ENCODE data around the gene GSG1L.

Gene GSG1L

GRCh38 chr16:28003923-28004322, 59.6 kb downstream of the GSG1L start:
- H3K9me3 ChIP-seq (replicated peaks in 1 of 2; ENCODE audit: control insufficient read depth in 2 of 2, insufficient read depth in 1 of 2, low read depth in 1 of 2, low read length in 2 of 2), result no peaks in the 10 kb centered on the region
- H3K23ac ChIP-seq (ENCODE audit: low read depth, low read length, poor library complexity), result no peak overlapping the region
- no peak overlapping the region for H4K8ac ChIP-seq (ENCODE audit: low read depth, low read length)
- H3K4me3 ChIP-seq (ENCODE audit: low read length in 2 of 2), result no peak overlapping the region
- peak overlapping the region; percentile 19 for H2BK120ac ChIP-seq (ENCODE audit: low read depth, low read length)
- no peak overlapping the region for H2AK5ac ChIP-seq (ENCODE audit: low read depth, low read length)
- H3K27me3 ChIP-seq (ENCODE audit: control insufficient read depth in 3 of 3, insufficient read depth in 3 of 3, low read depth in 1 of 3, low read length in 3 of 3), result no peaks in the 10 kb centered on the region
- peak overlapping the region; percentile 27 for H2BK15ac ChIP-seq (ENCODE audit: low read length)
- no CpG with 5 or more reads among the region's 9 CpGs for WGBS, 2 donors (ENCODE audit: extremely low coverage in 2 of 2, insufficient read length in 2 of 2, insufficient replicate concordance in 1 of 2)
- no peaks in the 10 kb centered on the region for H3K36me3 ChIP-seq (replicated peaks in 1 of 2; ENCODE audit: control insufficient read depth in 2 of 2, insufficient read depth in 2 of 2, low read length in 2 of 2)
- no peak overlapping the region for H4K91ac ChIP-seq (ENCODE audit: low read depth, low read length, poor library complexity)
- H3K79me1 ChIP-seq (ENCODE audit: low read depth, low read length), result no peaks in the 10 kb centered on the region
- DNase-seq (ENCODE audit: low spot score), result no peak
- H3K4ac ChIP-seq (ENCODE audit: low read length), result no peak overlapping the region
- H3K4me1 ChIP-seq (ENCODE audit: control insufficient read depth in 2 of 2, insufficient read depth in 1 of 2, low read depth in 1 of 2, low read length in 2 of 2), result no peaks in the 10 kb centered on the region
- no peak overlapping the region for H2BK5ac ChIP-seq (ENCODE audit: low read length)
- H3K9ac ChIP-seq (ENCODE audit: low read depth, low read length, poor library complexity), result no peak overlapping the region
- H2BK12ac ChIP-seq (ENCODE audit: low read length), result no peak overlapping the region
- H3K4me2 ChIP-seq (ENCODE audit: insufficient read depth, low read length, poor library complexity, severe bottlenecking), result no peak overlapping the region
- H3K14ac ChIP-seq (ENCODE audit: low read length), result peak overlapping the region; percentile 31
- peak overlapping the region; percentile 53 for H3K18ac ChIP-seq (ENCODE audit: low read length)
- peak overlapping the region; percentile 56 for H2AFZ ChIP-seq (ENCODE audit: low read length)
- H3K27ac ChIP-seq (replicated peaks; ENCODE audit: low read length), result no peak overlapping the region

GRCh38 chr16:28003021-28003865, 60.3 kb downstream of the GSG1L start:
- Histone ChIP-seq H3K9ac (ENCODE audit: low read depth, low read length, poor library complexity) (no peak overlapping the region), H3K36me3 (replicated peaks in 1 of 2; ENCODE audit: control insufficient read depth in 2 of 2, insufficient read depth in 2 of 2, low read length in 2 of 2) (no peaks in the 10 kb centered on the region), H3K23ac (ENCODE audit: low read depth, low read length, poor library complexity) (no peak overlapping the region), H2BK15ac (ENCODE audit: low read length) (no peak overlapping the region), H4K8ac (ENCODE audit: low read depth, low read length) (no peak overlapping the region), H3K14ac (ENCODE audit: low read length) (no peak overlapping the region), H3K4me1 (ENCODE audit: control insufficient read depth in 2 of 2, insufficient read depth in 1 of 2, low read depth in 1 of 2, low read length in 2 of 2) (no peaks in the 10 kb centered on the region), H2AFZ (ENCODE audit: low read length) (peak overlapping the region; percentile 56), H3K18ac (ENCODE audit: low read length) (no peak overlapping the region), H3K27me3 (ENCODE audit: control insufficient read depth in 3 of 3, insufficient read depth in 3 of 3, low read depth in 1 of 3, low read length in 3 of 3) (no peaks in the 10 kb centered on the region), H3K4me2 (ENCODE audit: insufficient read depth, low read length, poor library complexity, severe bottlenecking) (no peak overlapping the region), H2BK5ac (ENCODE audit: low read length) (no peak overlapping the region), H3K4ac (ENCODE audit: low read length) (no peak overlapping the region), H2AK5ac (ENCODE audit: low read depth, low read length) (no peak overlapping the region), H4K91ac (ENCODE audit: low read depth, low read length, poor library complexity) (no peak overlapping the region), H3K9me3 (replicated peaks in 1 of 2; ENCODE audit: control insufficient read depth in 2 of 2, insufficient read depth in 1 of 2, low read depth in 1 of 2, low read length in 2 of 2) (no peaks in the 10 kb centered on the region), H2BK120ac (ENCODE audit: low read depth, low read length) (no peak overlapping the region), H3K27ac (replicated peaks; ENCODE audit: low read length) (no peak overlapping the region), H2BK12ac (ENCODE audit: low read length) (no peak overlapping the region), H3K4me3 (ENCODE audit: low read length in 2 of 2) (no peak overlapping the region), H3K79me1 (ENCODE audit: low read depth, low read length) (no peaks in the 10 kb centered on the region)
- no peak for DNase-seq (ENCODE audit: low spot score)
- no CpG with 5 or more reads among the region's 14 CpGs for WGBS, 2 donors (ENCODE audit: extremely low coverage in 2 of 2, insufficient read length in 2 of 2, insufficient replicate concordance in 1 of 2)

GRCh38 chr16:28001642-28002041, 61.9 kb downstream of the GSG1L start:
- no peak overlapping the region for H3K23ac ChIP-seq (ENCODE audit: low read depth, low read length, poor library complexity)
- no peak overlapping the region for H3K27ac ChIP-seq (replicated peaks; ENCODE audit: low read length)
- H3K27me3 ChIP-seq (ENCODE audit: control insufficient read depth in 3 of 3, insufficient read depth in 3 of 3, low read depth in 1 of 3, low read length in 3 of 3), result no peaks in the 10 kb centered on the region
- H3K4me1 ChIP-seq (ENCODE audit: control insufficient read depth in 2 of 2, insufficient read depth in 1 of 2, low read depth in 1 of 2, low read length in 2 of 2), result no peaks in the 10 kb centered on the region
- H3K18ac ChIP-seq (ENCODE audit: low read length), result no peak overlapping the region
- no peak overlapping the region for H3K14ac ChIP-seq (ENCODE audit: low read length)
- no peaks in the 10 kb centered on the region for H3K9me3 ChIP-seq (replicated peaks in 1 of 2; ENCODE audit: control insufficient read depth in 2 of 2, insufficient read depth in 1 of 2, low read depth in 1 of 2, low read length in 2 of 2)
- H2BK5ac ChIP-seq (ENCODE audit: low read length), result no peak overlapping the region
- no peak overlapping the region for H3K9ac ChIP-seq (ENCODE audit: low read depth, low read length, poor library complexity)
- H2BK120ac ChIP-seq (ENCODE audit: low read depth, low read length), result no peak overlapping the region
- no CpG with 5 or more reads among the region's 4 CpGs for WGBS, 2 donors (ENCODE audit: extremely low coverage in 2 of 2, insufficient read length in 2 of 2, insufficient replicate concordance in 1 of 2)
- H4K8ac ChIP-seq (ENCODE audit: low read depth, low read length), result no peak overlapping the region
- no peaks in the 10 kb centered on the region for H3K36me3 ChIP-seq (replicated peaks in 1 of 2; ENCODE audit: control insufficient read depth in 2 of 2, insufficient read depth in 2 of 2, low read length in 2 of 2)
- H3K4me2 ChIP-seq (ENCODE audit: insufficient read depth, low read length, poor library complexity, severe bottlenecking), result no peak overlapping the region
- H4K91ac ChIP-seq (ENCODE audit: low read depth, low read length, poor library complexity), result no peak overlapping the region
- no peak overlapping the region for H2AK5ac ChIP-seq (ENCODE audit: low read depth, low read length)
- H3K79me1 ChIP-seq (ENCODE audit: low read depth, low read length), result no peaks in the 10 kb centered on the region
- DNase-seq (ENCODE audit: low spot score), result no peak
- H3K4me3 ChIP-seq (ENCODE audit: low read length in 2 of 2), result no peak overlapping the region
- no peak overlapping the region for H2BK12ac ChIP-seq (ENCODE audit: low read length)
- H3K4ac ChIP-seq (ENCODE audit: low read length), result no peak overlapping the region
- no peak overlapping the region for H2AFZ ChIP-seq (ENCODE audit: low read length)
- no peak overlapping the region for H2BK15ac ChIP-seq (ENCODE audit: low read length)

DNA sequence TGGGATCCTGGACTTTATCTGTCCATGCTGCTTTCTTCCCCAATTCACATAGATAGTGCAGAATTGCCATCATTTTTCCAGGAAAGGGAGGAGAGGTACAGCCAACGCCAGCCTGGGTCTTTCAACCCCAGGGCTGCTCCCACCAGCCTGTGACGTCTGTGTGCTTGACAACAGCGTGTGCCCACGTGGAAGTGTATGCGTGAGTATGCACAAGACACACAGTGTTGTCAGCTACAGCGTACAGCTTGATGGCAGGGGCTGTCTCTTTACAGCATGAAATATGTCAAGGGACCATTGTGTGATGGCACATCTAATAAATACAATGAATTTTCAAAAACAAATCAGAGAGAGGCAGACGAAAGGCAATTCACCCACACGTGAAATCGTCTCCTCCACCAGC, 62.3 kb downstream of the GSG1L start:
- Histone ChIP-seq H3K79me1 (ENCODE audit: low read depth, low read length) (no peaks in the 10 kb centered on the region), H4K91ac (ENCODE audit: low read depth, low read length, poor library complexity) (no peak overlapping the region), H2AK5ac (ENCODE audit: low read depth, low read length) (no peak overlapping the region), H4K8ac (ENCODE audit: low read depth, low read length) (no peak overlapping the region), H3K14ac (ENCODE audit: low read length) (no peak overlapping the region), H2BK120ac (ENCODE audit: low read depth, low read length) (no peak overlapping the region), H3K18ac (ENCODE audit: low read length) (no peak overlapping the region), H3K4me1 (ENCODE audit: control insufficient read depth in 2 of 2, insufficient read depth in 1 of 2, low read depth in 1 of 2, low read length in 2 of 2) (no peaks in the 10 kb centered on the region), H3K4me3 (ENCODE audit: low read length in 2 of 2) (no peak overlapping the region), H2AFZ (ENCODE audit: low read length) (no peak overlapping the region), H2BK15ac (ENCODE audit: low read length) (no peak overlapping the region), H2BK5ac (ENCODE audit: low read length) (no peak overlapping the region), H3K27ac (replicated peaks; ENCODE audit: low read length) (no peak overlapping the region), H2BK12ac (ENCODE audit: low read length) (no peak overlapping the region), H3K27me3 (ENCODE audit: control insufficient read depth in 3 of 3, insufficient read depth in 3 of 3, low read depth in 1 of 3, low read length in 3 of 3) (no peaks in the 10 kb centered on the region), H3K4ac (ENCODE audit: low read length) (no peak overlapping the region), H3K4me2 (ENCODE audit: insufficient read depth, low read length, poor library complexity, severe bottlenecking) (no peak overlapping the region), H3K9ac (ENCODE audit: low read depth, low read length, poor library complexity) (no peak overlapping the region), H3K9me3 (replicated peaks in 1 of 2; ENCODE audit: control insufficient read depth in 2 of 2, insufficient read depth in 1 of 2, low read depth in 1 of 2, low read length in 2 of 2) (no peaks in the 10 kb centered on the region), H3K36me3 (replicated peaks in 1 of 2; ENCODE audit: control insufficient read depth in 2 of 2, insufficient read depth in 2 of 2, low read length in 2 of 2) (no peaks in the 10 kb centered on the region), H3K23ac (ENCODE audit: low read depth, low read length, poor library complexity) (no peak overlapping the region)
- no CpG with 5 or more reads among the region's 9 CpGs for WGBS, 2 donors (ENCODE audit: extremely low coverage in 2 of 2, insufficient read length in 2 of 2, insufficient replicate concordance in 1 of 2)
- DNase-seq (ENCODE audit: low spot score), result no peak
